Subcutaneous abdominal adipose tissue (tissue), 5 donors: ENCODE data around the gene KIAA0040.

Experiments
- H3K27ac ChIP-seq: one replicate; pipeline ENCODE4 v1.7.0; 2013; ENCODE audit warnings: low read depth, mild to moderate bottlenecking, inconsistent platforms, low read length, moderate library complexity
- H3K27me3 ChIP-seq, 5 donors: one replicate each; pipeline ENCODE4 v1.7.0; 2013; ENCODE audit warnings: low read length in 5 of 5, inconsistent platforms in 1 of 5; ENCODE audit not compliant: control insufficient read depth in 5 of 5, insufficient read depth in 4 of 5
- H3K36me3 ChIP-seq, 5 donors: one replicate each; pipeline ENCODE4 v1.7.0; 2013; ENCODE audit warnings: low read length in 5 of 5; ENCODE audit not compliant: control insufficient read depth in 5 of 5, insufficient read depth in 5 of 5
- H3K4me1 ChIP-seq, 5 donors: one replicate each; pipeline ENCODE4 v1.7.0; 2013; ENCODE audit warnings: low read length in 5 of 5, mild to moderate bottlenecking in 3 of 5, moderate library complexity in 1 of 5; ENCODE audit not compliant: control insufficient read depth in 5 of 5, insufficient read depth in 5 of 5
- H3K4me3 ChIP-seq, 5 donors: one replicate each; pipeline ENCODE4 v1.7.0; 2013; ENCODE audit warnings: low read length in 5 of 5, low read depth in 1 of 5
- H3K9ac ChIP-seq, 5 donors: one replicate each; pipeline ENCODE4 v1.7.0; 2013; ENCODE audit warnings: low read length in 5 of 5, mild to moderate bottlenecking in 4 of 5, moderate library complexity in 3 of 5
- H3K9me3 ChIP-seq, 5 donors: one replicate each; pipeline ENCODE4 v1.7.0; 2013; ENCODE audit warnings: low read length in 5 of 5; ENCODE audit not compliant: control insufficient read depth in 5 of 5
- donor health status: healthy.
- donor health status: healthy.
- donor health status: healthy.
- donor health status: healthy.
- donor health status: healthy.

The KIAA0040 gene

DNA sequence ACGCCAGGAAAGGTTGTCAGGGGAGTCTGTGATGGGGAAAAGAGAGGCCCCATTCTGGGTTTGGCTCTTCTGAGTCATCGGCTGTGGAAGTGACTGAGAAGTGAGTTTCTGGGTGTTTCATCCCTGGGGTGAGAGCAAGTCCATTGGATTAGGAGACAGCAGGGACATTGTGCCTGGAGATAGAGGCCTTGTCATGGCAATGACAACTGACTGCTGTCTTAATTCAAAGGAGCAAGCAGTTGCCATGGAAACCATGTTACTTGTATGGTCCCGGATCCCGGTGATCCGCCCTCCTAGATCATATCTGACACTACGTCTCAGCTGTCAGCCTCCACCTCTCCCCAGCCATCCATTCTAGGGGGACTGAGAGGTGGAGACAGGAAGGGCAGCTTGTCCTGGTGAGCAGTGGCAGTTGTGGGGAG, 34.4 kb downstream of the KIAA0040 start:
- Histone ChIP-seq H3K27me3 (peaks cover 0 to 3% (median 0%) of the 10 kb centered on the region in 5 donors), H3K4me3 (no peak overlapping the region), H3K9me3 (no peaks in the 10 kb centered on the region), H3K36me3 (peaks cover 20 to 45% (median 40%) of the 10 kb centered on the region in 5 donors), H3K4me1 (peaks cover 0 to 15% (median 7%) of the 10 kb centered on the region in 5 donors), H3K9ac (no peak overlapping the region), H3K27ac (no peak overlapping the region)

DNA sequence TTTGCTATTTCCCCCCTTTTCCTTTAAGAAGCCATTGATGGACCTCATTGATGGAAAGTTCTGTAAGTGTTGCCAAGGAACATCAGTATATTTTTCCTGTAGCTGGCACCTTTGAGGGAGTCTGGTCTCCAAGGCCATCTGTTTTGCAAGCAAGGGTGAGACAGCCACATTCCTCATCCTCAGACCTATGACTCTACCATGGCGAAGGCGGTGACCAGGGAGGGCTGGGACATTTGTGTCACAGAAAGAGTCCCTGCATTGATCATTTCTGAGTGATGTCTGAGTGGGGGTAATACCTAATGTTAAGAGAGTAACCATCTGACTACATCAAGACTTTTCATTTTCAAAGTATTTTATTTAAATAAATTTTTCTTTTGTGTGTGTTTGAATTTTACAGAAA, 35.4 kb downstream of the KIAA0040 start:
- H3K36me3 ChIP-seq = peaks cover 20 to 37% (median 33%) of the 10 kb centered on the region in 5 donors
- H3K27me3 ChIP-seq = peaks cover 0 to 3% (median 0%) of the 10 kb centered on the region in 5 donors
- H3K9me3 ChIP-seq = no peaks in the 10 kb centered on the region

DNA sequence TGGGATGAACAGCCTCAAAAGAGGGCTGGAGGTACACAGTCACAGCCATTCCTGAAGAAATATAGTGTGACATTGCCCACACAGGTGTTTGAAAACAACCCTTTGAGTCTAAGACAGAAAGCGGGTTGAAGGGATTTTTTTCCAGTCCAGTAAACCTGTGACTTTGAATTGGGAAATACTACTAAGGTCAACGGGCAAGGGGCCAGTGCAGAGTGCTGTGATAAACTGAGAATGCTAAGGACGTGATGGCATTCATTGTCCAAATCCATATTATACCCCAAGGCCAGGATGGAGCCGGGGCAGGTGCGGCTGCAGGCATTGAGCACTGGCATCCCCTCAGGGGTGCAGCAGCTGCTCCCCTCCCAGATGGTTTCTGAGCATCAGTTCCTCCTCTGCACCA, 36.6 kb downstream of the KIAA0040 start:
- no peak overlapping the region for H3K4me3 ChIP-seq
- no peak overlapping the region for H3K27ac ChIP-seq
- H3K4me1 ChIP-seq = peaks cover 0 to 23% (median 4%) of the 10 kb centered on the region in 5 donors

More for the DNA sequence above, 35.4 kb downstream of the KIAA0040 start:
- peaks cover 0 to 17% (median 4%) of the 10 kb centered on the region in 5 donors for H3K4me1 ChIP-seq
- H3K27ac ChIP-seq = no peak overlapping the region
- no peak overlapping the region for H3K4me3 ChIP-seq
- H3K9ac ChIP-seq = no peak overlapping the region

DNA sequence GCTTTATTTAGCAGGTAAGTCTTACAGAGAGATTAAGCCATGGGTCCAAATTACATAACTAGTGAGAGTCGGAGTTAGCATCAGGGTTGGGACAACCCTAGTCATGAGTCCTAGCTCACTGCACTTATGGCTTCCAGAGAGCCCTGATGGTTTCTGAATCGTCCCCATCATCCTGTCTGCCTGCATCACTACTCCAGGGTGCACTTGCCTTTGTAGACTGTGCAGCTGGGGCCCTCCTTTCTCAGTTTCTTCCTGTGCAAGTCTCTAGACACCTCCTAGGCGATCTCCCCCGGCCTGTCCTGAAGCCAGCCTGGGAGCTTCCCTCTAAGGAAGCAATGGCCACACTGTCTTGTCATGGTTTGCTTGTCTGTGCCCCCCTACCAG, 37.1 kb downstream of the KIAA0040 start:
- H3K9ac ChIP-seq = no peak overlapping the region
- H3K36me3 ChIP-seq = peaks cover 13 to 22% (median 20%) of the 10 kb centered on the region in 5 donors
- H3K4me3 ChIP-seq = no peak overlapping the region
- no peaks in the 10 kb centered on the region for H3K9me3 ChIP-seq
- peaks cover 0 to 3% (median 0%) of the 10 kb centered on the region in 5 donors for H3K27me3 ChIP-seq
- H3K4me1 ChIP-seq = peaks cover 0 to 23% (median 4%) of the 10 kb centered on the region in 5 donors
- H3K27ac ChIP-seq = no peak overlapping the region

More for the DNA sequence above, 36.6 kb downstream of the KIAA0040 start:
- Histone ChIP-seq H3K36me3 (peaks cover 15 to 26% (median 25%) of the 10 kb centered on the region in 5 donors), H3K9me3 (no peaks in the 10 kb centered on the region), H3K27me3 (peaks cover 0 to 3% (median 0%) of the 10 kb centered on the region in 5 donors), H3K9ac (no peak overlapping the region)

GRCh38 chr1:175154629-175155472, 37.7 kb downstream of the KIAA0040 start:
- Histone ChIP-seq H3K9ac (no peak overlapping the region), H3K36me3 (peaks cover 8 to 16% (median 14%) of the 10 kb centered on the region in 5 donors), H3K27me3 (peaks cover 0 to 3% (median 0%) of the 10 kb centered on the region in 5 donors), H3K4me3 (no peak overlapping the region), H3K4me1 (peaks cover 0 to 23% (median 4%) of the 10 kb centered on the region in 5 donors), H3K9me3 (no peaks in the 10 kb centered on the region), H3K27ac (no peak overlapping the region)

DNA sequence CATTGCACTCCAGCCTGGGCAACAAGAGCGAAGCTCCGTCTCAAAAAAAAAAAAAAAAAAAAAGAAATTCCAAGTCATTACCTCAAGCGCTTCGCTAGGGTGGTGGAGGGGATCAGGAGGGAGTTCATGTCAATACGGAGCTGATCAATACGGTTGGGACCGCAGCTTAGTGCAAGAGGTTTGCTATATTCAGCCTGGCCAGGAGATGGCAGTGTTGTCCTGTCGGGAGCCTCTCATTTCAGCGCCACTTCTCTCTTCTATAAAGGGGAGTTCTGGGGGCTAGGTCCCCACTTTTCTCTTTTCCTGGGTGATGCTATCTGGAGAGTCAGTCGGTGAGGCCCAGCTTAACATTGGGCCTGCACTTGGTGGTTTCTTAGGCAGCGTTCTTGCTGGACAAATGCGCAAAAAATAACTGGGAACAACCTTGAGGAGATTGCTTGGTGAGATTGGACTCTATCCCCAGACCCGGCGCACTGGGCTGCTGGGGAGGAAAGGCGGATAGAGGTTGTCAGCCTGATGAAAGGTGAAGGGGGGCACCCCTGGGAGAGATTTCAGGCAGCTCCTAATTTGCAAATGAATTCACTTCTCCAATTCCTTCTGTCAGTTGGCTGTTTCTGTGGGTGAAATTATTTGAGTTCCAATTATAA, 40.4 kb downstream of the KIAA0040 start:
- Histone ChIP-seq H3K27me3 (peaks cover 0 to 3% (median 0%) of the 10 kb centered on the region in 5 donors), H3K4me1 (peaks cover 0 to 23% (median 4%) of the 10 kb centered on the region in 5 donors), H3K4me3 (no peak overlapping the region), H3K9ac (peak overlapping the region in 1 of 5 donors; percentile 17), H3K27ac (no peak overlapping the region), H3K9me3 (no peaks in the 10 kb centered on the region), H3K36me3 (no peaks in the 10 kb centered on the region)

- Histone ChIP-seq H3K27me3 (peaks cover 0 to 3% (median 0%) of the 10 kb centered on the region in 5 donors), H3K4me1 (peaks cover 0 to 18% (median 4%) of the 10 kb centered on the region in 5 donors), H3K27ac (no peak overlapping the region), H3K9me3 (no peaks in the 10 kb centered on the region), H3K4me3 (no peak overlapping the region), H3K36me3 (no peaks in the 10 kb centered on the region), H3K9ac (no peak overlapping the region)
Observed at GRCh38 chr1:175150596-175151319, 41.8 kb downstream of the KIAA0040 start.

DNA sequence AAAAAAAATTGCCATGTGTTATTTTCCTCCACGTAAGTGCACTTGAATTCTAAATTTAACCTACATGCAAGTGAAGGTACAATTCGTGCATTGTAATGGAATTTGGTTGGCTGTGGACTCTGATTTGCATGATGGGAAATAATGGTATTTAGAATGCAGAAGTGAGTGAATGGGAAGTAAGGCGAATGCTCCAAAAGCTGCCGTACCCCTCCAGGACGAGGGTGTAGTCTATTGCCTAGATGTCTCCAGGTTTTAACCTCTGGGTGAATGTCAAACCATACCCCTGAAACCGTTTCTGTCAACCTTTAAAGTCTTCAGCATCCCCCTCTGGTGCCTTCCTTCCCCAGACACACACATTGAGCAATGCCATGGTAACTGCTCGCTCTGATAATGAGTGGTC, 44.5 kb downstream of the KIAA0040 start:
- Histone ChIP-seq H3K9me3 (no peaks in the 10 kb centered on the region), H3K4me3 (no peak overlapping the region), H3K27ac (no peak overlapping the region), H3K4me1 (peaks cover 0 to 8% (median 4%) of the 10 kb centered on the region in 5 donors), H3K9ac (no peak overlapping the region), H3K27me3 (no peaks in the 10 kb centered on the region), H3K36me3 (peaks cover 0 to 5% (median 0%) of the 10 kb centered on the region in 5 donors)

- no peak overlapping the region for H3K4me3 ChIP-seq
- no peaks in the 10 kb centered on the region for H3K27me3 ChIP-seq
- H3K9me3 ChIP-seq = no peaks in the 10 kb centered on the region
- peaks cover 0 to 5% (median 0%) of the 10 kb centered on the region in 5 donors for H3K36me3 ChIP-seq
- no peak overlapping the region for H3K27ac ChIP-seq
- peaks cover 0 to 8% (median 4%) of the 10 kb centered on the region in 5 donors for H3K4me1 ChIP-seq
- no peak overlapping the region for H3K9ac ChIP-seq
Observed at GRCh38 chr1:175147569-175147968, 45.0 kb downstream of the KIAA0040 start.
